MV-4-11 (cell line): Measurements from ENCODE around the gene FGGY.
A peak's percentile ranks its signal among the peaks of the same experiment; 100 is the strongest.
"Not testable (repeated sequence)": the region's sequence is repeated elsewhere in the genome, so short reads cannot be mapped to it uniquely, and the experiment has no call there.

ENCODE experiments used
- DNase-seq: peaks from one replicate; lab custom pipeline; 2025; lab: John Stamatoyannopoulos, UW

Gene FGGY

DNA sequence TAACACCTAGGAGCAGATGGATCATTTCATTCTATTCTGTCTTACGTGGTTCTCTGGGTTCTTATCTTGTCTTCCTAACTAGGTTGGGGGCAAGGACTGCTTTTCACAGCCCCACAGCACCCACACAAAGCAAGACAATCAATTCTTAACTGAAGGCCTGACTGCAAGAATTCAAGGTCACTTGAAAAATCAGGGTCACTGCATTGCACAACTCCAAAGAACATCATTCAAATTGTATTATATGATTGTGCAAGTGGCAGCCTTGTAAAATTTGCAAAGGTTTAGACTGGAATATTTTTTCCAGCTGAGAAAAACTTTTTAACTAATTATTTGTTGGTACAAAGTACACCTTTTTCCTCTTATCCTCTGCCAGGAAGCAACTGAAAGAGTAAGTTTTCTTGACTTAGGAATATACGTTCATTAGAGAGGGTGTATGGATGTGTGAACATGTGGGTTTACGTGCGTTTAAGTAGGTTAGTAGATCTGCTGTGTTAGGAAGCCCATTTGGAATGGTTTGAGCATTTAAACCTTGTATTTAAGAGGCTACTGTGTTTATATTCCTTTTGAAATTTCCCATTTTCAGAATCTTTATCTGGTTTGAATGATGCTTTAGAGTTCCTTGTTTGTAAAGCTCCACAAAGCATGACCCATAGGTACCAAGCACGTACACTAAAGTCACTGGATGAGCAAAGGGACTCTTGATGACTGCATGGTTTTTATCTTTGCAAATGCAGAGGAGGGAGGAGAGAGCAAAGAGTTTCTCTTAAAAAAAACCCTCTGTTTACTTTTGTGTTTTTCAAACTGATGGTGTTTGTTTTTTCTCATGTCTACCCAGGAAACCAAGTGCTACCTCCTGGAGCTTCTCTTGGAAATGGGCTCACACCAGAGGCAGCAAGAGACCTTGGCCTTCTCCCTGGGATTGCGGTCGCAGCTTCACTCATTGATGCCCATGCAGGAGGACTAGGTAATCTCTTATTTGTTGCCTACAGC lies 214.9 kb downstream of the FGGY start:
- no peak for DNase-seq

- no peak for DNase-seq
Observed at GRCh38 chr1:59512702-59513101, 215.8 kb downstream of the FGGY start.

GRCh38 chr1:59514061-59514909 lies 217.4 kb downstream of the FGGY start:
- DNase-seq, result no peak

DNA sequence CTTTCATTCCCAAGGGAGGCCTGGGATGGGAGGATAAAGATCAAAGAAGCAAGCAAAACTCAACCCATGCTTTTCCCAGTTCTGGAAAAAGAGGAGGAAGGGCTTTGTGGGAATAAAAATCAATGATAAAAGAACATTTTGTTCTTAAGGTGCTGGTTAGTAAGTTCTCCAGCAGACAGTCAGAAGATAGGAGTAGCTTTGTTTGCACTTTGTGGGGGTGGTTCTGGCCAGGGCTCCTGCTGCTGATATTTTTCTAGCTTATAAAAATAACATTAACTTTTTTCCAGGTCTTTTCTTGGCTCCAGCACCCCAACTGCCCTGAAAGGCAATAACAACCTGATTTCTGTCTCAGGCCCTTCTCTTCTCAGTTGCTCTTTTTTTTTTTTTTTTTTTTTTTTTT lies 220.0 kb downstream of the FGGY start:
- DNase-seq, result no peak

GRCh38 chr1:59520194-59520593 lies 223.3 kb downstream of the FGGY start:
- DNase-seq, result no peak

- no peak for DNase-seq
Observed at GRCh38 chr1:59520827-59521418, 224.0 kb downstream of the FGGY start.

DNA sequence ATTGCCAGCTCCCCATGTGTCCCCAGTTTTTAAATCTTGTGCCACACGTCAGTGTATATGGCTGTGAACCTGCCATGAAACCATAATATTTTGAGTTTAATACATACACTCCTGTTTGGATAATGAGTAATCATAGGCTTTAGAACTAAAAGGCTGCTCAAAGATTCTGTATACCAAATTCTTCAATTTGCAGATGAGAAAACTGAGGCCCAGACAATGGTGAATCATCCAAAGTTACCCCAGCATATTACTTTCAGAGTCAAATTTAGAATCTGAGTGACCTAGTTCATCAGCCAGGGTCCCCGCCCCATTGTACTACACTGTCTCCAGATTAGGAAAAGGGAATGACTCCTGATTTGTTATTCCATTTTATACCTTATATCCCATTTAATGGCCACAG lies 224.6 kb downstream of the FGGY start:
- DNase-seq, result no peak

DNA sequence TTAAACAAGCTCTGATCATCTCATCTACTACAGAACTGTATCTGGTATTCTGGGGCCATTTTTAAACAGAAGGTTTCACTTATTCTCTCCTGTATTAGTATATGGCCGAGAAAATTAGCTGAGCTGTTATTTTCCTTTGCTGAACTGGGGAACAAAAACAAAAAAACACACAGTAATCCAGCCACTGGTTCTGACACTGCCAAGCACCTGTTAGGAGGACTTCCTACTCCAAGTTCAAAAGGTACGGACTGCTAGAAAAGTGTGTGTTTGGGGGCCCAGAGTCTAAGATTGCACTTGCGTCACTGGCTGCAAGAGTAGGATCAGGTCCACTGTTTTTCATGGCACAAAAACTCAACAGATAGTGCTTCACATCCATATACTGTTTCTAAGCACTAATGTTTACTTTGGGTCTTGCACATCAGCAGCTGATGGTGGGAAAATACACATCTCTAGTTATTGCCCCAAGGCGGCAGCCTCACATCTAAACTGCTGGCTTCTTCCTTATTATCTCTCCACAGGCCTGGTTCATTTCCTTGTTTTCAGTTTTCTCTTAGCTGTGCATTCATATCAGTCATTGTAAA lies 226.1 kb downstream of the FGGY start:
- peak; percentile 14 for DNase-seq

GRCh38 chr1:59523745-59524450 lies 227.0 kb downstream of the FGGY start:
- no peak for DNase-seq

DNA sequence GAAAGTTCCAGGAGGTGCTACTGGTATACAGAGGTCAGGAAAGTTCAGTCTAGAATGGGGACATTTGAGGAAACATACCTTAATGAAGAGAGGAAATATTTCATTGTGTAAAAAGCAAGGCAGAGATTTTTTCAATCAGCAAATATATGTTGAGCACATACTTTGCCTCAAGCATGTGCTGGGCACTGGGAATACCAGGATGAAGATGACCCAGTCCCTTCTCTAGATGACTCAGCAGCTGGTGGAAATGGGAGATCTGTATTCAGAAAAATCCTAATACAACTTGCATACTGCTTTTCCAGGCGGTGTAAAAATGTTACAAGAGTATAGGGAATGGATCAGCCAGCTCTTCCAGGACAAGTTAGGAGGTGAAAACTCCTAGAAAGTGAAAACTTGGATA lies 229.3 kb downstream of the FGGY start:
- DNase-seq, result no peak

DNA sequence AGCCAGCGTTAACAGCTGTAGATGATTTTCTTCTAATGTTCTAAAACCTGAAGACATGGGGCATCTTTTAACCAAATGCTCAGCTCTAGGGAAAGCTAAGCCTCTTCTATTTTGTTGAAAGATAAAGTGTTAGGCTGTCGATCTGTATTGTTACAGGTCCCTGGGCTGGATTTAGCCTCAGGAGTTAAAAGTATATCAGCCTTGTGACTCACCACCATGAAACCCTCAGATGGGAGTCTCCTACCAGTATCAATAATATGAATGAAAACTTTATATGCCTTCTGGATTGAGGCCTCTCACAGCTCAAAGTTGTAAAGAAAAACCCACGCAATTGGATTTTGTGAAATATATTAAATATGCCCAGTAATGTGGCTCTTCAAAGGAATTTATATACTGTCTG lies 231.6 kb downstream of the FGGY start:
- no peak for DNase-seq

DNA sequence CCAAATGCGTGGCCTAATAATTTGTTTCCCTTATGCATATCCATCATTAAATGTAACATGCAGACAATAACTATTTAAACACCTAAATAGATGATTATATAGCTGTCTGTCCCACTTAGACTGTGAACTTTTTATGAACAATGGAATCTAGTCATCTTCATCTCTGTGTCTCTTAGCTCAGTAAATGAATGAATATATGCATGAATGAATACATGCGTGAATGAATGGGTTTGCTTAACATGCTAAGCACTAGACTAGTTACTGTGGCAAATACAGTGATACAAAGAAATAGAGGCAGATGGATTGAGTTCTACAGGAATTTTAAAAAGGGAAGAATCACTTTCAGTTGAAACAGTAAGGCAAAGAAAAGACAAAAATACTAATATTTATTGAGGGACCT lies 232.0 kb downstream of the FGGY start:
- DNase-seq, result no peak

DNA sequence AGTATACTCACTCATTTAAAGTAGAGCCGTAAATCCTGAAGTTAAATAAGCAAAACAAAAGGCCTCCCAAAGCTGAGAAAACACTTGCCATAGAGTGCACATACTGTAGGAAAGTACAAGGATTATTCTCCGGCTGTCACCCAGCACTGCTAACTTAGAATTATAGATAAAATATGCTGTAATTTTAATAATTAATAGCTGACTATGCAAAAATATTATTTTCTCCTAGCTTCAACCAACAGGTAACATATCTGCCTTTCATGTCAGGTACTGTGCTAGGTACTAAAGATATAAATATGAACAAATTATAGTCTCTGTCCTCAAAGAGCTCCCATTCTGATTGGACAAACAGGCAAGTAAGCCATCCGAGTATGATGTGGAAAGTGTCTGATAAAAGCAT lies 233.2 kb downstream of the FGGY start:
- DNase-seq, result no peak

GRCh38 chr1:59532102-59532501 lies 235.2 kb downstream of the FGGY start:
- no peak for DNase-seq

DNA sequence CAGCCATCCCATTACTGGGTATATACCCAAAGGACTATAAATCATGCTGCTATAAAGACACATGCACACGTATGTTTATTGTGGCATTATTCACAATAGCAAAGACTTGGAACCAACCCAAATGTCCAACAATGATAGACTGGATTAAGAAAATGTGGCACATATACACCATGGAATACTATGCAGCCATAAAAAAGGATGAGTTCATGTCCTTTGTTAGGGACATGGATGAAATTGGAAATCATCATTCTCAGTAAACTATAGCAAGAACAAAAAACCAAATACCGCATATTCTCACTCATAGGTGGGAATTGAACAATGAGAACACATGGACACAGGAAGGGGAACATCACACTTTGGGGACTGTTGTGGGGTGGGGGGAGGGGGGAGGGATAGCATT lies 241.6 kb downstream of the FGGY start:
- not testable (repeated sequence) for DNase-seq

DNA sequence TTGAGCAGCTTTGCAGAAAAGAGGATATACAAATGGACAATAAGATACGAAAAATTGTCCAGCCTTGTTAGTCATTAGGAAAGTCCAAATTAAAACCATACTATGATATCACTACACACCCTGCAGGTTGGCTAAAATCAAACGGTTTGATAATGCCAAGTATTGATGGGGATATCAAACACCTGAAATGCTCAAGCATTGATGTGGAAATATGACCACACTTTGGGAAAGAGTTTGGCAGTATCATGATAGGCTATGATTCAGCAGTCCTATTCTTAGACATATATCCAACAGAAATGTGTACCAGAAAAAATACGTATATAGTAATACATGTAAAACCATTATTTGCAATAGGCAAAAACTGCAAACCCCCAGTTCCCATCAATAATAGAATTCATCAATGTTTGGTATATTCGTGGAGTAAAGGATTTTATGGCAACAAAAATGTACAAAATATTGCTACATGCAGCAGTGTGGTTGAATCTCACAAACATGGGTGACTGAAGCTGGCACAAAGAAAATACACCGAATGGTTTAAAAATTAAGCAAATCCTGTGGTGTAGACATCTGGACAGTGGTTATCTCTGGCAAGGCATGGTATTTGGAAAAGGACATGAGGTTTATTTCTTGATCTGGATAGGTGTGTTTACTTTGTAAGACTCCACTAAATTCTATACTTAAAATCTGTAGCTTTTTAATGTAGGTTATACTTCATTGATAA lies 243.2 kb downstream of the FGGY start:
- DNase-seq, result no peak

- DNase-seq, result no peak
Observed at GRCh38 chr1:59541161-59541560, 244.3 kb downstream of the FGGY start.

DNA sequence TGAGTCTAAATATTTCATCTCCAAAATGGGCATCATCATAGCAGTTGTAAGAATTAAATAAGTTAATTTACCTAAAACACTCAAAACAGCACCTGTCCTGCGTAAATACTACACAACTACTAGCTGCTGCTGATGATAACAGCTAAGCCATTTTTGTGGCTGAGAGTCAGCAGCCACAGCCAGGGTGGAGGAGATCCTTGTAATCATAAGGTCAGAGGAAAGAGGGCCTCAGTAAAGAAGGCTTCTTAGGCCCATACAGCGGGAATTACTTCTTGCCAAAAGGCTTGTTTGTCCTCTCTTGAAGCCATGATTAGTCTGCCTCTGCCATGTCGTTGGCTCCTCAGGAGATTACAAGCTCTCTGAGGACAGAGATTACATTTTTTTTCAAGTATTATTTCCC lies 245.0 kb downstream of the FGGY start:
- DNase-seq, result no peak

DNA sequence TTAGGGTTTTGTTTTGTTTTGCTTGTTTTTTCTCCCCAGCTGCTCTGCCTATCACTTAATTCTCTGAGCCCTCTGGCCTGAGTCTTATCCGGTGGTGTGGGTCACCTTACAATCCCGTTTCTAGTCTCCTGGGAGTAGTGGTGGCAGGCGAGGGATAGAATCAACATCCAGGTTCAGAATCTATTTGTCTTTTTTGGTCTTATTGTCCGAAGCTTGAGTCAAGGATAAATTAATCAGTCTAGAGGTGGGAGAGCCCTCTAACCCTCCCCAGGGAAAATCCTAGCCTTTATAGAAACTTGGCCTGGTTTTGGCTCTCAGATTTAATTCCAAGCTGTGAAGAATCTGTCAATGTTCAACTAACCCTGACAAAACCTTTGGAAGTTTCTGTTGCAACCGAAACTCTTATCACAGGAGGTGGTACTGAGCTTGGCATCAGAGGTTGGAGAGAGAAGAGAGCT lies 246.3 kb downstream of the FGGY start:
- DNase-seq, result no peak

GRCh38 chr1:59544615-59545293 lies 247.9 kb downstream of the FGGY start:
- no peak for DNase-seq
